NCI-H128 (cell line): Measurements from ENCODE around the gene IFNA14.
"Not testable (repeated sequence)": the region's sequence is repeated elsewhere in the genome, so short reads cannot be mapped to it uniquely, and the experiment has no call there.

Source experiments
- DNase-seq: peaks from one replicate; lab custom pipeline; 2025; ENCODE audit not compliant: unreplicated experiment; lab: John Stamatoyannopoulos, UW

Gene IFNA14

DNA sequence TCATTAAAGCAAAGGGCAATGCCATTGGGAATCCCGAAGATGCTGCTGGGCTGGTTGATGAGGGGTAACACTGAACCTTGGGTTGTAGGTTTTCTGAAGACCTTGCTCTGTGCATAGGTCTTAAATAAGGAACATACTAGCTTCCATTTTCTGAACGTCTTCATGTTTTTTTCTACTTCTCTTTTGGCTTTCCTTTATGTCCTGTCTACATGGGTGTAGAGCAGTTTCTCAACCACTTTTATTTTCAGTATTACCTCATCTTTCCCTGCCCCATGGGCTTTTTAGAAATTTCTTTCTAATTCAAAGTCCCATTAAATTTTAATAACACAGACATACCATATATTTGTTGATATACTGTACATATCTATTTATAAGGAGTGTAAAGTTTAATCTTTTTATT is at the start of gene IFNA14:
Gene IFNA14 (minus strand): TSS at position 95 of the 400 bp plus-strand sequence. CDS start 70 bp downstream, at position 25.
- DNase-seq: no peak

DNA sequence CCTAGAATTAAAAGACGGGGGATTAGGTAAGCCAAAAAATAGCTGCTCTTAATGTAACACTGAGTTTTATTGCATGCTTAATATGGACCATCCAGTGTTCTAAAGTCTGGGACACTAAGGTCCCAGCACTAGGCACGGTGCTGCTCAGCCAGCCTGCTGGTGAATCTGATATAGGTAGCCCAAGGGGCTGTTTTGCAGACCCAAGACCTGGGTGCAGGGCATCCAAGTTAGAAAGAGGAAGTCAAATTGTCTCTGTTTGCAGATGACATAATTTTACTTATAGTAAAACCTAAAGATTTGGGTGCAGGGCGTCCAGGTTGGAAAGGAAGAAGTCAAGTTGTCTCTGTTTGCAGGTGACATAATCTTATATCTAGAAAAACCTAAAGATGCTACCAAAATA is 47.5 kb upstream of the IFNA14 start:
- DNase-seq: no peak

DNA sequence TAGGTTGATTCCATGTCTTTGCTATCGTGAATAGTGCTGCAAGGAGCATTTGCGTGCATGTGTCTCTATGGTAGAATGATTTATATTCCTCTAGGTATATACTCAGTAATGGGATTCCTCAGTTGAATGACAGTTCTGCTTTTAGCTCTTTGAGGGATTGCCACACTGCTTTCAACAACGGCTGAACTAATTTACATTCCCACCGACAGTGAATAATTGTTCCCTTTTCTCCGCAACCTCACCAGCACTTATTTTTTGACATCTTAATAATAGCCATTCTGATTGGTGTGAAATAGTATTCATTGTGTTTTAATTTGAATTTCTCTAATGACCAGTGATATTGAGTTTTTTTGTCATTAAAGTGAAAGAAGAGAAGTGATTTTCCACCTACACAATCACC is 46.9 kb upstream of the IFNA14 start:
- no peak for DNase-seq

DNA sequence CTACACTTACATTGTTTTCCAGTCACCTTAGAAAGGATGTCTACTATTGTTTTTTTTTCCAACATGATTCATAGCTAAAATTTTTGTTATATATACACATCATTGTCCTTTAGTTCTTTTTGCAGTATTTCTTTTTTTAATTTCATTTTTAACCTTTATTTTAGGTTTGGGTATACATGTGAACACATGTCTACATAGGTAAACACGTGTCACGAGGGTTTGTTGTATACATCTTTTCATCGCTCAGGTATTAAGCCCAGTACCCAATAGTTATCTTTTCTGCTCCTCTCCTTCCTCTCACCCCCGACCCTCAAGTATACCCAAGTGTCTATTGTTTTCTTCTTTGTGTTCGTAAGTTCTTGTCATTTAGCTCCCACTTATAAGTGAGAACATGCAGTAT is 46.3 kb upstream of the IFNA14 start:
- no peak for DNase-seq

DNA sequence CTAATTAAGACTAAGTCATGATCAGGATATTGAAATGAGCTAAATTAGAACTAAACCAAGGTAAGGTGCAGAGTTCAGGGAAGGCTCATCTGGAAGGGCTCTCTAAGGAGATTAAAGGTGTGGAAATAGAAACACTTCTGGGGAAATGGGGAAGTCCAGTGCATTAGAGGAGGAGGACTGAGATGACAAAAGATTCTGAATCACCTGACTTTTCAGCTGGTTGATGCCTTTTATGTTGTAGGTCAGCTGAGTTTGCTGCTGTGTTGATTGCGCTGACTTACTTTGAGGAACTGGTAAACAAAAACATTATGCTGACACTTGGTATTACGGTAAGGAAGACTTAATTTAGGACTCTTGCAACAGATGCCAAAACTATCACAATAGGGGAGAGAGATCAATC is 41.5 kb upstream of the IFNA14 start:
- no peak for DNase-seq

DNA sequence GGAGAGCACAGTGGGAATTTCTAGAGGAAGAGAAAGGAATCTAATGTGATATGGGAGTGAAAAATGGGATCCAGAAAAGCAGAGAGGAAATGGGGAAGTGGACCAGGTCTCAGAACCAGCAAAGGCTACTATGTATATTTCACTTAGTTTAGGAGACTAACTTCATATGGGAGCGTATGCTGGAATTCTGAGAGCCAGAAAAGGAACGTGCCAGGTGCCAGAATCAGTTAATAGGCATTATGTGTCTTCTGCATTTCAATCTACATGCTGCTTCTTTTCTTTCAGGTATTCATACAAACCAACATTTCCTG is 28.5 kb upstream of the IFNA14 start:
- DNase-seq: no peak

DNA sequence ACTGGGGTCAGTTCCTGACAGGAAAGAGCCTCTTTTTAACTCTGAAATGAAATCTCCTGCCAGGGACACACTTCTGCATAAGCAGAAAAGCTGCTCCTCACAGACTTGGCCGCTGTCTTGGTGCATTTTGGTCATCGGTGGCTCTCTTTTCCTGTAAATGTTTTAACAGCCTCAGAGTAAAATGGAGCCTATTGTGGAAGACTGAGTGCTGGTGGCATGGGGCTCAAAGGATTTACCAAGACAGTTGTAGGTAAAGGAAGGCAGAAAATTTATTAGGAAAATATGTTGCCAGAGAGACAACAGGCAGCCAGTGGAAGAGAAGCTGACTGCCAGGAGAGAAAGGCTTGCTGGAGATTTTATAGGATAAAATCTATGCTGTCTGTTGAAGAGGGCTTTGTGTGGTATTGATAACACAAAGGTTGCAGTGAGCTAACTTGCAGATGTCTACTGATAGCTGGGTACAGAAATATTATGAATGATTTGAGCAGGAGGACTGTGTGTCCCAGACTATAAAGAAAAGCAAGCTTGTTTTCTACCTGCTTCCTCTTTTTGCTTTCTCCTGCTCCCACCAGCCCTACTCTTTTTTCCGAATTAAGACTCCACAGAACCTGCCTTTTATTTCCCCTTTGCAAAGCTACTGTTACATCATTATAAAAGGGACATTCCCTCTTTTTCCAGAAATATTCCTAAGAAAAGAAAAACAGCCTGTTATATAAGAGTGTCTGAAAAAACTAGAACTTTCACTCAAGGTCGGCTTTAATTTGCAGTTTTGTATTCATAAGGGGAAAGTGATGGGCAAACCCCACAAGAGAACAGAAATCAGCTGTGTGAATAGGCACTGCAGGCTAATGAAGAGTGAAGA is 27.9 kb upstream of the IFNA14 start:
- no peak for DNase-seq

DNA sequence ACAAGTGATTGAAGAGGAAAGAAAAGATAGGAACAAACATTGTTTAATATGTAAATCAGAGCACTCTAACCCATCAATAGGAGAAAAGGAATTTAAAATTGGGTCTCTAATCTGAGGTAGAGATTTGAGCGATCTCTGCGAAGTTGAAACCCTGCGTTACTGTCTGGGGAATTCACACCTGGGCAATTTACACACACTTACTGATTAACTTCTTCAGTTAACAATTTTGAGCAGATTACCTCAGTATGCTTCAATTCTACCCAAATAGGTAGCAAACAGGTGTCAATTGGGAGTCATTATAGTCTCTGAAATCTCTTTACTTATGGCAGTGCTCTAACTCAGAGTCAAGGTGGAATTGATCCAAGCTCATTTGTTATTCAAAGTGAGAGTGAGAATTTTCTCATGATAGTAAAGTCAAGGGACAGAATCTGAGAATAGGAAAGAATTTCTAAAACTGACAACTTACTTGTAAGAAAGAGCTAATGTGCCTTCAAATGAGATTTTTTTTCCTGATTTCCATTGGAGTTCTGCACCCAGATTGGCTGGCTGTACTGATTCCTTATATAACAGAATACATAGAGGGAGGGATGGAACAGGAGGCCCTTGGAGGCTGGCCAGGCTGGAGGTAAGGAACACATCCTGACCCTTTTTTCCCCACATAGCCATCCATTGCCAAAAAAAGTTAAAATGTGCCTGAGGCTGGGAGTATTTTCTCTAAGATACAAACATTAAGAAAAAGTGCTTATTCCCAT is 27.1 kb upstream of the IFNA14 start:
- DNase-seq: no peak

DNA sequence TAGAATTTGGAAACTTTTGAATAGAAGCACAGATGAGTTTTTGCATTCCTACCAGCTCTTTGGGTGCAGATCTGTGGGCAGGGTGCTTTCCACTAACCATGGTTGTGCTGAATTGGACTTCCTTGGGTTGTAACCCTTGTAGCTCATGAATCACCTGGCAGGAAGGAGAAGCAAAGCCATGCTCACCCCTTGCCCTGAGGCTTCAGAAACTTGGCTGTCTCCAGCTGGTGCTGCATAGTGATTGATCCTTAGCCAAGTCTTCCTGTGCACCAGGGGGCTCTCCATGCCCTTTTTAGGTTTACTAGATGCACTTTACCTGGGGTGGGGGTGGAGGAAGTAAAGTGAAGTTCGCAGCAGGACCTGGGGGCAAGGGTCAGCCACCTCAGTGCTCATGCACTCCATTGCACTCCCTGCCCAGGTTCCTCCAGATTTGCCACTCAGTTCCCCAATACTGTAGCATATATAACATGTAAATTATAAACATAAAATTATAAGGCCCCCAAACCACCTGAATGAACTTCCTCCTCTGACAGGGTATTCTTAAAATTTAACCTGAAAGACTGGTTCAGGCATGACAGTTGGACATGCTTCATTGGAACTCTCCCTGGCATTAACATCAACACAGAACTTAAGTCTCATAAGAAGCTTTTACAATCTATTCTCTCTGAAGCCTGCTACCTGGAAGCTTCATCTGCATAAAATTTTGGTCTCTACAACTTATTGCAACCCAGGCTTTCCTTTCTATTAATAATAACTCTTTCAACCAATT is 25.8 kb upstream of the IFNA14 start:
- no peak for DNase-seq

DNA sequence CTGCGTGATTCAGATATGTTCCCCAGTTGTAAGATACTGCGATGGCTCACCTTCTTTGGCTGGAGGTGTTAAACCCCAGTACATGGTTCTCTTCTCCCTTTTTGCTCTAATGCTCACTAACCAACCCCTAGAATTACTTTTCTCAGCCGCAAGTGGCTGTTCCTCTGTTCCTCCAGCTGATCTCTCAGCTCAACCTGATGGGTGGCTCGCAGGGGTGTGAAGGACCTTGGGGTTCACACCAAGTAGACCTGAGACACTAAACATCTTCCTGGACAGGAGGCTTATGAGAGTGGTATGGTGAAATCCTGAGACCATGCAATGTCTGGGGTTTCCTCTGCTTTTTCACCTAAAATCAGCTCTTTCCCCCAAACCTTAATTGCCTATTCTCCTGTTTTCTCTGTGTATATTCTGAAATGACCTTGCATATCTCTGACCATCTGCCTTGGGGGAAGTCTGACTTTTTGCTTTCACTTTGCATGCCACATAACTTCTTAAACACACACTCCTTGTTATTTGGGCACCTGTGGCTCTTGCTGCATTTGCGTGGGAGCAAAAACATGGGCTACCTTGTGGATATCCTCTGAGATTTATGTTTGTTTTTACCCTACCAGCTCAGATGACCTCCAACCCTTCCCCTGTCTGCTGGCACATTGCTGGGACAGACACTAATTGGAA is 15.9 kb upstream of the IFNA14 start:
- no peak for DNase-seq

DNA sequence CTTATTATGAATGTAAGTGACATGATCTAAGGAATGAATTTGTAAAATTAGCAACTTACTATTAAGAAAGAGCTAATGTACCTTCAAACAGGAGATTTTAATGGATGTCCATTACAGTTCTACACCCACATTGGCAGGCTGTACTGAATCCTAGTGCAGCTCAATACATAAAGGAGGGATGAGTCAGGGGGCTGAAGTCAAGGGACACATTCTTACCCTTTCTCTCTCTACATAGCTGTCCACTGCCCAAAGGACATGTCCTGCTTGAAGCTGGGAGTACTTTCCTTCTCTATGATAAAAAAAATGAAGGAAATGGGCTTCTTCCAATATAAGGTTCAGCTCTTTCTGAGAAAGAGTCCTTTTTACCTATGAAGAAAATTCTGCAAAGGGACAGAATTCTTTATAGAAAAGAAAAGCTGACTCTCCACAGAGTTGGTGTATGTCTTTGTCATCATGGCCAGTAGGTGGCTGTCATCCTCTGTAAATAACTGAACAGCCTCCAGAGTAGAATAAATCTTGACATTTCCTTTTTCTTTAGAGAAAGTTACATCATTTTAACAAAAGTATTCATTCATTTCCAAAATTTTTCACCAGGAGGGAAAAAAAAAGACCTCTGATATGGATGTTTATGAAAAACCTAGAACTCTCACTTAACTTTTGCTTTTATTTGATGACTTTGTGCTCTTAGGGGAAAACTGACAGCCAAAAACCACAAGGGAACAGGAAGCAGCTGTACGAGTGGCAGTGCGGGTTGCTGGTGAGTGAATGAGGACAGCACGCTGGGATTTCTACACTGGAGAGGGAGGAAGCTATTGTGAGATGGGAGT is 13.1 kb upstream of the IFNA14 start:
- DNase-seq: no peak

DNA sequence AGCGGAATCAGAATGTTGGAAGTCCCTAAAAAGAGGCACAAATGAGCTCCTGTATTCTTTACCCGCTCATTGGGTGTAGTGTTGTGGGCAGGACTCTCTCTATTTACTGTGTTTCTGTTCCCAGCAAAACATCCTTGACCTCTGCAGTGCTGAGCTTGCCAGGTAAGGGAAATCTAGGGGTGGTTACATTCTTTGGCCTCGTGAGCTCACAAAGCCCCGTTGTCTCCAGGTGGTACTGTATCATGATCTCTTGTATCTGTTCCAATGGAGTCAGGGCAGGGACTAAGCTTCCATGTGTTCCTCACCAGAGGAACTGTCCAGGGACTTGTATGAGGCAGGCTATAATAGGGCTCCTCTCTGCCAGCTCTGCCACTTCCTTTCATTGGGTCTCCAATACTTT is 11.8 kb upstream of the IFNA14 start:
- no peak for DNase-seq

DNA sequence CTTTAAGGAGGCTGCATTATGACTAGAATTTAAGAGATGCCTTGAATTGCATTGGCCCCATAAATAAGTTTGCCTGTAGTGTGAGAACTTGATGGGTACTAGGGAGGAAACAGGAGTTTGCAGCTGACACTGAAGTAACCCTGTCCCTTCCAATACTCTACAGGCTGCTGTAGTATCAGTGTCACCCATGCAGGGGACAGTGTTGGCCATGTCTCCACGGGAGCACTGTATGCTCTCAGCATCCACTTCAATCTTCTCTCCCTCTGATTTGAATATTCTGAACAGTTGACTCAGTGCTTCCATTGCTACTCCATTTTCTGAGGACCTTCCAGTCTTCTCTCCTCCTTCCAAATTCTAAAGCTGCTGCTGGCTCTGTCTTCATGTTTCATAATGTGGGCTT is 11.4 kb upstream of the IFNA14 start:
- DNase-seq: no peak

DNA sequence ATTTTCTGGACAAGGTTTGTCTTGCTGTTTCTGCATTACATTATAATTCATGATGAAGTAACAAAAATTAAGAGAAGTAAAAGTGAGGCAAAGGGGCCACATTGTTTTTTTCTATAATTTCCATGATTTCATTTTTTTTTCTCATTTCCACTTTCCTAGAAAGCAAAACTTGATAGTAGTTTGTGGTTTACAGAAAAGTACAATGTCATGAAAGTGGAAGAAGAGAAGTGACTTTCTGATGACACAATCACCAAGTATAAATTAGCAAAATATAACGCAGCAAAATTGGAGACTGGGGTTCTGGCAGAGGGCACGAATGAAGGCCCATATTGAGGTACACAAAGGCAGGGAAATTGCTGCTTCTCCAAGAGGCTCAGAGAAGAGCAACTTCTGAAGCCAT is 5.0 kb upstream of the IFNA14 start:
- no peak for DNase-seq

DNA sequence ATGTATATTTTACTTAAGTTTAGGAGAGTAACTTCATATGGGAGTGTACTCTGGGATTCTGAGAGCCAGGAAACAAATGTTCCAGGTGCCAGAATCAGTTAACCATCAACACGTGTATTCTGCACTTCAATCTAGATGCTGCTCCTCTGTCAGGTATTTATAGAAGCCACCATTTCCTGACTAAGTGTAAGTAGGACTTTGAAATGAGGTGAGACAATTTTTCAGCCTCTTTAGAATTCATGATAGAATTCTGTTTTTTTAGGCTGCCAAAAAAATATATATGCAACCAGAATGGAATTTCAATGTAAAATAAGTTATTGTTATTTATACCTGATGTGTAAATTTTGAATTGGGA is 3.5 kb downstream of the IFNA14 start:
- DNase-seq: not testable (repeated sequence)

DNA sequence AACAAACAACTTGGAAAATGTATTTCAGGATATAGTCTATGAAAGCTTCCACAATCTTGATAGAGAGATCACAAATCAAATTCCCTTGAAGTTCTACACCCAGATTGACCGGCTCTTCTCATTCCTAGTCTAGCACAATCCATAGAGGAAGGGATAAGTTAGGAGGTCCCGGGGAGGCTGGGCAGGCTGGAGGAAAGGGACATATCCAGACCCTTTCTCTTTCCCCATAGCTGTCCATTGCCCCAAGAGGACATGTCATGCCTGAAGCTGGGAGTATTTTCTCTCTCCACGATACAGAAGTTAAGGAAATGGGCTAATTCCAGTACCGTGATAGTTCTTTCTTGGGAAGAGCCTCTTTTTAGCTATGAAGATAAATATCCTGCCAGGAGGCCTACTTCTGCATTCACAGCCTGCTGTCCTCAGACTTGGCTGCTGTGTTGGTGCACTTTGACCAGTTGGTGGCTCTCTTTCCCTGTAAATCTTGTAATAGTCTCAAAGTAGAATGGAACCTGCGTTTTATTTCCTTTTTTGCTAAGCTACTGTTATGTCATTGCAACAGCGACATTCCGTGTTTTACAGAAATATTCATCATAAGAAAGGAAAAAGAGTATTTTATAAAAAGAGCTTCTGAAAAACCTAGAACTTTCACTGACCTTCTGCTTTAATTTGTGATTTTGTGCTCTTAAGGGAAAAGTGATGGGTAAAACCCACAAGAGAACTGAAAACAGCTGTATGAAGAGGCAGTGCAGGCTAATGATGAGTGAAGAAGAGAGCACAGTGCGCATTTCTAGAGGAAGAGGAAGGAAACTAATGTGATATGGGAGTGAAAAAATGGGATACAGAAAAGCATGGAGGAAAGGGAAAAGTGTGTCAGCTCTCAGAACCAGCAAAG is 4.1 kb downstream of the IFNA14 start:
- not testable (repeated sequence) for DNase-seq

DNA sequence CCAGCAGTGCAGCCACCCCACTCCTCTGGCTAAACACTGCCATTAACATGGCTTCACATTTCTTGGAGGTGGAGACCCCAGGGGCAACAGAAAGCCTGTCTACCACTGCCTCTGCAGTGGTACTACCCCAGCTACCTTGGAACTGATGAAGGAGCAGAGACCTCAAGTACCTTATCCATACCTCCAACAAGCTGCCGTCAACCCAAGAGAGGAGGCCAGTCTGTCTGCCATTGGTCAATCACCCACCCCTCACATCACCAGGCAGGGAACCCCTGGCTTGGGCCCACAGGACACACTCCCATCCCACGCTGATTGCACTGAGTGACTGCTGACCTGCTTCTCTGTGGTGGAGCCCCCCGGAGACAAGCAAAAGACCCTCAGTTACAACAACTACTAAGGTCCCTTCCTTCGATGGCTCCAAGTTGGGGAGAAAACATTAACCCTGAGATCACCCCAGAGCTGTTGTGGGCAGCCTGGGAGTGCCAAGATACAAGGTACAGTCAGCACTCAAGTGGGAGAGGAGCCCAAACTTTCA is 5.6 kb downstream of the IFNA14 start:
- DNase-seq: no peak

DNA sequence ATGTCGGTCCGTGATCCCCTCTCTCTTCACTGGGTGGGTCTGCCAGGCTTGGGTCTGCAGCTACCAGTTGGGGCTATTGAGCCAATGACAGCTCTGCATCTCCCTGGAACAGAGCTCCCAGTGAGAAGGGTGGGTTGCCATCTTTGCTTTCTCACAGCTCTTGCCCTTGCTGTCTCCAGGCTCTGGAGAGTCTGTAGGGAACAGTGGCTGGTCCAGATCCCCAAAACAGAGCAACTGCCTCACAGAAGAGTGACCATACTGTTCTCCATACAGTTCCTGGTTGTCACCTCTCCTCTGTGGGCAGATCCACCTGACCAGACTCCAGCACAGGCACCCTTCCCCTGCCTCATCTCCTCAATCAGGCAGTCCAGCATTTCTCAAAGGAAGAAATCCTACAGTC is 6.5 kb downstream of the IFNA14 start:
- no peak for DNase-seq

DNA sequence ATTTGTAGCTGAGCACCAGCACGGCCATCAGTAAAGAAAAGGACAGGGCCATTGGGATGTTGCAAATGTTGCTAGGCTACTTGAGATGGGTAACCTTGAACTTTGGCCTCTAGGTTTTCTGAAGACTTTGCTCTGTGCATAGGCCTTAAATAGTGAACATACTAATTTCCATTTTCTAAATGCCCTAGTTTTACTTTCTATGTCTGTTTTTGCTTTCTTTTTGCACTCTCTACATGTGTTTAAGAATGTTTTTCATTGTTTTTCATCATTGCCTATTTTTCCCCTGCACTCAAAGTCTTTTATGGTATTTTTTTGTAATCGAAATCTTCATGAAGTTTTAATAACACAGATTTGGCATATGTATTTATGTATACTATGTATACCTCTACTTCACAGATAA is 11.7 kb downstream of the IFNA14 start, which contains the start of gene IFNA17:
Gene IFNA17 (minus strand): TSS at position 101 of the 400 bp plus-strand sequence. CDS start 49 bp downstream, at position 52.
- DNase-seq: no peak
